GM21723 (cell line): ENCODE measurements around the gene MDGA2.

ENCODE experiments used
- ATAC-seq: cut with Tn5 transposase; IDR thresholded peaks from one replicate; pipeline ENCODE4 v1.9.1; 2021; ENCODE audit warnings: mild to moderate bottlenecking, moderate library complexity; ENCODE audit not compliant: unreplicated experiment

The MDGA2 gene

DNA sequence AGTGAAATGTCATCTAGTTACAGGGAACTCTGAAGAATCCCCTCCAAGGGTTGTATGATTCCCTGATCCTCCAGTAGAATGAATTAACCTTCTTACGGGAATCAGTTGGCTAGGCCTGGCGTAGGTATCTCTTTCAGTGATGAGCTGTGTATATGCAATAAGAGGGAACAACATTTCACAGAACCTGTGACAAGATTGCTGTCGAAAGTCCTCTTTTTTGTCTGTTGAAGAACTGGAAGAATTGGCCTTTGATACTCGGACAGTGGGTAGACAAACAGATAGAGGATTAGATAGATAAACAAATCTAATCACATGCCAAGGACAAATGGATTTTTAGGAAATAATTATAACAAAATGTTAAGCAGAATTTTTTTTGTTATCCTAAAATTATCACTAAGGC is 184.6 kb downstream of the MDGA2 start:
- ATAC-seq, result no peak

DNA sequence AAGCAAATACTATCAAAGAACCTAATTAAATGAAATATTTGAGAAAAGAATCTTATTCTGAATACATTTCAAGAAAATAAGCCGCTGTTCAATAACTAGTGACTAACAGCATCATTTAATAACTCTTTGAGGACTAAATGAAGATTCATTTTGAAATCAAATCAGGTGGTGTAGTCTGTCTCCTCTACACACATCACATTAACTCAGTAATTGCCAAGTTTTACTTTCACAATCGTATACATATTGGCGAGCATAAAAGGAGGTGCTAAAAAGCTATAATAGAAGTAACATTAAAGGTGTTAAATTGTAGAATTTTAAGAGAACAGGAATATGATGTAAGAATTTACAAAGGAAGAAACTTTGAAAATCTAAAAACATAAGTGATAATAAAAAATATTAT is 185.1 kb downstream of the MDGA2 start:
- no peak for ATAC-seq

DNA sequence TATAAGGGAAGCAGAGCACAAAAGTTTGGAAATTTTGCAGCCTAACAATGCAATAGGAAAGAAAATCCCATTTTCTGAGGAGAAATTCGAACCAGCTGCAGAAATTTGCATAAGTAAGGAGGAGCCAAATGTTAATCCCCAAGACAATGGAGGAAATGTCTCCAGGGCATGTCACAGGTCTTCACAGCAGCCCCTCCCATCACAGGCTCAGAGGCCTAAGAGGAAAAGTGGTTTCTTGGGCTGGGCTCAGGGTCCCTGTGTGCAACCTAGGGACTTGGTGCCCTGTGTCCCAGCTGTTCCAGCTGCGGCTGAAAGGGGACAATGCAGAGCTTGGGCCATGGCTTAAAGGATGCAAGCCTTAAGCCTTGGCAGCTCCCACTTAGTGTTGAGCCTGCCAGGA is 190.0 kb downstream of the MDGA2 start:
- ATAC-seq, result no peak

DNA sequence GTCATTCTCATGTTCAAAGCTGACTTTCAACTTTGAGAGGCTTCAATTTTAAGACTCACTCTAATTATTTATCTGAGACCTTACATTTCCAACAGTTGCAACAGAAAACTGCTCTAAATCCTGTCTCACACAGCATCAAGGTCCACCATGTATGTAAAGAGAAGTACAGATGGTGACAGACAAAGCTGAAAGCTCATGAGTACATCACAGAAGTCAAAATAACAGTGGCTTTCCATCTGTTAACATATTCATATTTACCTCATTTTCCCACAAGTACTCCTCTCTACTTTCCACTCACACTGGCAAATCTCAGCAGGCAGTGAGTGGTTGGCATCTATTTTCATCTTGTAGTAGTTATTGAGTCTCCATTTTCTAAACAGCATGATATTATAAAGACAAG is 192.0 kb downstream of the MDGA2 start:
- ATAC-seq, result no peak

DNA sequence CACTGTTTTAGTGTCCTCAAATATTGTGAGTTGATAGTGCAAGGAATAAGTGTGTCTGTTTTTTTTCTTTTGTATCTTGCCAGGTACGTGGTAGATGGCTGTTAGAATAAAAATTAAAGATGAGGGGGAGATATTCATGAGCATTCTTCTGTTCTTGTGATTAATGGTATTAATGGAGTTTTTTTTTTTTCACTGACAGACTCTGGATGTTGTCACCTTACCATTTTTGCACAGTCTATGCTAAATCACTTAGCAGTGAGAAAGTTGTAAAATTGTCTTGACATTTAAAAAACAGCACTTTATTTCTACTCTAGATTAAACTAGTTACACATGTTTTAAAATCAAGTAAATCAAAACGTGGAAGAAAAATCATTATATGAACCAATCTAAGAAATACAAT is 204.3 kb downstream of the MDGA2 start:
- no peak for ATAC-seq

DNA sequence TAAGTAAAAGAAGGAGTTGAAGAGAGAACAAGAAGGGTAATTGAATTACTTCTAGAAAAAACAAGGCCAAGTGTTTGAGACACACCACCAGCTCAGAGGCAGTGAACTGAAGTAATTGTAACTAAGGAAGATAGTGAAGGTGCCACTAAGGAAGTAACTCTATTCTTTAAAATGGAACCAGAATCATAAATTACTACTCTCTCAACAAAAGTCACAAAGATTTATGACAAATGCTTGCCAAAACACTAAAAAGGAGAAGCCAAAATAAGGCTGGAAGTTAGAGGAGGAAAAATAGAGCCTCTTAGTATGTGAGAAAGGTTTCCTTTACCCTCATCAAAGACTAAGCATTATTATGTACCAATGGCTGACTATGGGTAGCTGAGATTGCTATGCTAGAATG is 208.5 kb downstream of the MDGA2 start:
- no peak for ATAC-seq

DNA sequence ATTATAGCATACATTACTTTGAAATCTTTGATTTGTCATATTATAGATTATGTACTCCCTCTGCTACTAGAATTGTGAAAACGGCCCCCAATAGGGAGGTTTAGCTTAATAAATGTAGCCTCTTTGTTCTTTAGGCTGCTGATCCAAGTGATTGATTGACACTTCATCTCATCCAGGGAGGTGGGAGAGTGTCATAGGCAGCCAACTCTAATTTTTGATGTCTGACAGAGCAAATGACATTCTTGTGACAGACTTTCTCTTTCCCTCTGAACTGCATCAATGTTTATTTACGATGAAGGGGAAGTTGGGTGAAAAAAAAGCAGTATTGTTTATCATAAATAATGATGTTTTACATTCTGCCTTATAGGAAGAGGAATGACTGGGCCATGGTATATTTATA is 221.4 kb downstream of the MDGA2 start:
- ATAC-seq, result no peak

DNA sequence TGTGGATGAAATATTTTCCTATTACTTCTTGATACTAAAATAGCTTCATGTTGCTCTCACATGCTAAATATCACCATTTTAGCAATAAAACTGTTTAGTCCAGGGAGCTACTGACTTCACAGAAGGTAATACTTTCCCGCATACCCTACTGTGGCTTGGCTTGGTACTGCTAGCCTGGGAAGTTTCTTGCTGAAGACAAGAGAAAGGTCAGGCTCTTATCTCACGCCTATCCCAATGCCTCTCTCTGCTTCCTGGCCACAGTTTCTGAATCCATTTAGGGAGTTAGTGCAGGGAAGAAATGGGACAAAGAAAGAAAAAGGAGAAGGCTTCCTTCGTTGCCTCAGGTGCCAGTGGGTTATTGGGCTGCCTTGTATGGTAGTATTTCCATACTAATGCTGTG is 228.3 kb downstream of the MDGA2 start:
- ATAC-seq, result no peak

DNA sequence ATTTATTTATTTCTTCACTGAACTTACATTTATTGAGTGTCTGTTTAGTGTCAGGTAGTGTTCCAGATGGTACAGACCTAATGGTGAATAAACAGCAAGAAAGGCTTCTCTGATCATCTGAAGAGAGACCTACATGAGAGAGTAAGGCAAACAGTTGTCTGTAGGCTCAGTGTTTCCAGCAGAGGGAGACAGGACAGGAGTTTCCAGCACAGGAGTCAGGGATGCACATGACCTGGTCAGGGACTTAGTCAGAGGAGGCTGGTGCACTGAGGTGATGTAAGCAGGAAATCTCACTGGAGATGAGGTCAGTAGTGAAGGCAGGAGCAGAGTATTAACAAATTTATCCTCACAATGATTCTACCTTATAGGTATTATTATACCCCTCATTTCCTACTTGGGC is 233.2 kb downstream of the MDGA2 start:
- no peak for ATAC-seq

DNA sequence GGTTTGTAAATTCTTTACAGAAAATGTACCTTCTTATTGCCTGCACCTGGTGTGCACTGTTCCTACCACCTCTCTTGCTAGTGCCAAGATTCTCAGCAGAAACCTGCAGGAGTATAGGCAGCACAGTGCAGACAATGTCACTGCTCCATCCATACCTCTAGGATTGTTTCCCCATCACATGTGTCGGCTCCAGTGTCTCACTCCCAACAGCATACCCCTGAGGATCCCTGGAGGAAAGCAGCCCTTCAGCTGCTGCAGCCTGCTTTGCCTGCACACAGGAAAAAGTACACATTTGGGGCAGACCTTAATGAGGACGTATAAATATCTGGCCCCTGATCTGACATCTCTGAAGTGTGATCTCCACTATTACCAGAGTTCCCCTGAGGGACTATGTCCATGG is 235.5 kb downstream of the MDGA2 start:
- no peak for ATAC-seq

DNA sequence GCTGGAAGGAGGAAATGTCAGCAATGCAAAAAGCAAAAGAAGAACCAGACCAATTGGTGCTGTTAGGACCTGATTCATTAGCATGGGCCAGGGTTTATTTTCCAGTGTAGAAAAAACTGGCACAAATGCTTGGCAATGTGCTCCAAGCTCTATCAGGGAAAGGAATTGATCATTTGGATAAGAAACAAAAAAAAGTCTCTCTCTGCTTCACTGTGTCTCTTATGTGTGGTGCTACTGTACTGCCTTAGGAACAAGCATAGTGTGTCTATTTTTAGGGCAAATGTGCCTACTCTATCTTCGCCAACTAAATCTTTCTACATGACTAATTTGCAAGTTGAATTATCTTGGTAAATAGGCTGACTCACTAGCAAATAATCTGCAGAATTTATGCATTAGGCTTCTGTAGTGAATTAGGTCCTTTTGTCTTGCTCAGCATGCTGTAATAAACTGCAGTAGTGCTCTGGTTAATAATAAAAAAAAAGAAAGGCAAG is 236.7 kb downstream of the MDGA2 start:
- ATAC-seq, result no peak

DNA sequence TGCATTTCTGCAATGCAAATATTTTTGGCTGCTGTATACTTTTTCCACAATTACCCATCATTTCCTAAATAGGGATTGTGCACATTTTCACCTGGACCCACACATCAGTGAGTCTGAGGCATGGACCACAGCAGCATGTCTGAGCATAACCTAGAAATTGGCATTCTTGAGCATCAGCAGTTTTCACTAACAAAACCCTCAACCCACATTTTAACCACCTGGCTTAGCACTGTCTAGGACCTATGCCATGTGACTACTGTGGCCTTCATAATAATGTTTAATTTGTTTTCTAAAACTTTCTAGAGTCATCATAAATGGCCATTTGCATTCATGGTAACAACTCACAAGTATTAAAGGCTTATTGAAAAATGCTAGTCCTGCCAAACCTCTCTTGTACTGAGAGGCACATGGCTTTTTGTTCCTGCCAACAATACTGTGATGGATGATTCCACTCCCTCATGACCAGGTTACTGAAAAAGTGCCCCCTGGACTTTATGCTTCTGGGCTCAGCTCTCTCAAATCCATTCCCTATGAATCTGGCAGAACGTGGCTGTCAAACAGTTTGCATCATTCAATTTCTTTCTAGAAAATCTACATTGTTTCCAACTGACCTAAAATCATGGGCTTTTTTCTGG is 240.0 kb downstream of the MDGA2 start:
- no peak for ATAC-seq

DNA sequence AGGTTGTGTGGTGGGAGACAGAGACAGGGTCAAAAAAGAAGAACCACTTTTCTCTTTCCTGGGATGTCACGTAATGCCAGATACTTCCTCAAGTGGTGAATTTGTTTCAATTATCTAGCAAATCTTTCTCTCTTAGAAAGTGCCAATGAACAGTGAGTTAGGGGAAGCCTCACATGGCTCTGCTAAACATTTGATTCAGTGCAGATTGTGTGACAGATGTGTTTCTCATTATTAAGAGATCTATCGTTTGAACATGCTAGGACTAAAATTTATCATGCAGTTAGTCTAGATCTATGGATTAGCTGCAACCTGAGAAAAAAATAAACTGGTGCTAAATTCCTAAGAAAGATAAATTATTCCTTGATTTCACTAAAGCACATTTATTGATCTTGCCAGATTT is 247.8 kb downstream of the MDGA2 start:
- ATAC-seq, result no peak

DNA sequence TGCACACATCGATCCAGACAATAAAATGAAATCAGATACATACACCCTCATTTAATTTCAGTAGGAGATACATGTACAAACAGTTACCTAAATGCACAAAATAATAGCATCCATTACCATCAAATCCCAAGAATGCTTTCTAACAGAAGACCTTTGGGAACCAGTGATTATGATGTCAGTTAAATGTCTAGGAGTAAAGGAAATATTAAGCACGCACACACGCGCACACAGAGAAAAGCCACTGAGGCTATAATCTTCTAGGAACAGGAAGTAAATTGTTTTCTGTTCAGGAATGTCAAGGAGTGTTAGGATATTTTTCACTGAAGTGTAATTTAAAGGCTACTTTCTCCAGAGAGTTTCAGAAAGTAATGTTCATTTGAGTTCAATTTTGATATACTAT is 250.1 kb downstream of the MDGA2 start:
- no peak for ATAC-seq

DNA sequence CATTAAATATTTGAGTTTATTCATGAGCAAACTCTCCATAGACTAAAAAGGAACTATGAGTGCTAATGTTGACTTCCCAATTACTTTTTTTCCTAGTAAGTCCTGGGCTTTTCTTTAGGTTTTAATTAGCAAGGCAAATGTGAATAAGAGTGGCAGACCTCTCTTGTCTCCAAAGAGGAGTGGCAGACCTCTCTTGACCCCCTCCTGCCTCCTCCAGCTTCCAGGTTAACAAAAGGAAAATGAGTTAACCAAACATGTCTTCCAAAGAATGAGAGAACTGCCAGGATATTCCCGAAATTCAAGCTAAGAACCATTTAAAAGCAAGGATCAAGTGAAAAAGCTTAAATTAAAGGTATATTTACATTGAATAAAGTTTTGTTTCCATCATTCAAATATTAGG is 253.2 kb downstream of the MDGA2 start:
- no peak for ATAC-seq

DNA sequence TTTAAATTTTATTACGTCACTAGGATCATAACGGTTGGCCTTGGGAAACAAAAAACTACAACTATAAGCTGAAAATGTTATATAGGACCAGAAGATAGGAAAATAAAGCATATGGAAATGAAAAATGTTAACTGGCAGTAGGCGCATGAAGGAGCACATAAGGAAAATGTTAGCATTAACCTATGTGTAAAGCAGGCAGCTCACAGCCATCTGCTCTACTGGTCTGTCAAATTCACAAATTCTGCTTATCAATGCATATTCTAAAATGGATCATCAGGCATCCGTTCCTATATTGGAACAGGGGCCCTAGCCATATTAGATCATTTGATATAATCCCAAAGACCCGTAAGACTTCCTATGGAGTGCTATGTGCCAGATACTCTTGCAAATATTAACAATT is 263.9 kb downstream of the MDGA2 start:
- ATAC-seq, result no peak

DNA sequence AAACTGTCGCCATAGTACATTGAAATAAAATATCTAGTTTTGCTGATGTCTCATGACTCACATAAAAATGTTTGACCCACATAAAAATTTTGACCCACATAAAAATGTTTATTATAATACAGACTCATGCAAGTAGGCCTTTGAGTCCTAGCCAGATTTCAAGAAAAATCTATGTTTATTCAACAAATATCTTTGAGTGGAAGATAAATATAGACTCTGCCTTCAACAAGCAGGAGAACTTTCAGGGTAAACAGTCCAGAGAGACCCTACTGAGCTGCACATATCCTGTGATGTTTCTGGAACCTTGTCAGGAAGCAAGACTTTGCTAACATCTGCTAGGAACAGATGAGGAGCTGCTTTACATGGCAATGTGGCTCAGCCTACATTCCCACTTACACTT is 283.1 kb downstream of the MDGA2 start:
- no peak for ATAC-seq

DNA sequence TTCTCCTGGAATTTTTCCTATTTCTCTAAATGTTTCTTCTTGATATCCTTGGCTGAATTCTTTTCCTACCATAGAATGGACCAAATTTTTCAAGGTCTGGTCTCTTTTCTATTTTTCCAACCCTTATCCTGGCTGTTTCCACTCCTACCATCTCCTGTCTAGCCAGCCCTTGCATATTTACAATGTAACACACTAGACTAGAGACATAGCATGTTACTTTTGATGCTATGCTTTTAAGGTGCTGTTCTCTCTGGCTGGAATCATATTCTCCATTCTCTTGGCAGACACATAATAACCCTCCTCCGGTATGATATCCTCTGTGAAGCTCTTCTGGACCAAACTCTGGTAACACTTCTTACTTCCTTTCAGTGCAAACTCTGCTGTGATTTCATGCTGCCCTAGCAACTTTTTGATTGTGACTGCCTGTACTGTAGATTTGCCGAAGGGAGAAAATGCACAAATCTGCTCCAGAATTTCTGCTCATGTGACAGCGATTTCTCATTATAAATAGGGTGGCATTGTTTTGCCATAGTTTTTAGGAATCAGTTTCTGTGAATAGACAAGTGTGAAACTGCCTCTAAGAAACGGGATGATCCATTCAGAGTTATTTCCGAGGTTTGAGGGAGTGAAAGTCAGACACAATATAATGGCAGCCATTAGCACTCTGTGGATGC is 284.4 kb downstream of the MDGA2 start:
- ATAC-seq, result no peak

DNA sequence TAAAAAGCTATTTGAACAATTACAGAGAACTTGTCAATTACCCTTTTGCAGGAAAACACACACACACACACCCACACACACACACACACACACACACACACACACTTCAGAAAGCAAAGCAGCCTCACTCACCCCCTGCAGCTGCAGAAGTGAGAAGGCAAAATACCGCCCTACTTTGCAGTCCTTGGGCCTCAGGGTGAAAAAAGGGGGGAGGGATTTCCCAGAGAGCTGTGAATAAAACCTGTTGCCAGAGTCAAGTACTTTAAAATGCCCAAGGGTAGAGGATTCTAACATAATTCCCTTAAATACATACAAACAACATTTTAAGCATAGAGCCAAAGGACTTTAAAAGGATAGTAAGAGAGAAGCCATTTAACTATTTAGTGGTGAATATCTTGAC is 285.9 kb downstream of the MDGA2 start:
- no peak for ATAC-seq

DNA sequence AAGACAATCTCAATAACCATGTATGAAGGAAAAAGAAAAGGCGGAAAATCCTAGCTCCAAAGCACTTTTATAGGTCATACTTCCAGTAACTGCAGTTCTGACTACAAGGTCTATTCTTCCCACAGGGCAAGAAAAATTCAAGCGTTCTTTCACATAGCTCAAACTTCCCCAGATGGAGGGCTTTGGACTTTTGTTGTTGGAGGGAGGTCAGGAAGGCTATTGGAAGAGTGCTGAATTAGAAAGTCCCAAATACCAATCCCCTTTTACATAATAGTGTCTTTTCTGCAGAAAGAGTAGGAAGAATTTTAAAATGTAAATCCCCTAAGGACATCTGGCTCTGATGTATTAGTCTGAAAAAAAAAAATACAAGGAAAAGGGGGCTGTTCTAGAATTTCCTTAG is 309.4 kb downstream of the MDGA2 start:
- no peak for ATAC-seq

DNA sequence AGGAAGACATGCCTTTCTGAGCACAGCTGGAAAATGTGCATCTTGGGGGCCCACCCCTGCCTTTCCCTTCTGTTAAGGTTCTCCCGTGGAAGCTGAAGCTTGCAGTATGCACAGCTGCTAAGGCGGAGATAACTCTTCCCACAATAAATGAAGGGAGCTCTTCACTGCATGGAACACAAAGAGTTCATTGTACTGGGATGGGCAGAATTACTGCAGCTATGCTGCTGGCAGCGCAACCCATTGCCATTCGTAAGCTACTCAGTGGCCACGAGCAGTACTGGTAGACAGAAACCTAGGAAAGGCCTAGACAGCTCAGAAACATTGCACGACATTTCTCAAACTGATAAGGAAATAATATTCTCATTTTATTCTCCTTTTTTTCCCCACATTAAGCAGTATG is 310.2 kb downstream of the MDGA2 start:
- no peak for ATAC-seq

DNA sequence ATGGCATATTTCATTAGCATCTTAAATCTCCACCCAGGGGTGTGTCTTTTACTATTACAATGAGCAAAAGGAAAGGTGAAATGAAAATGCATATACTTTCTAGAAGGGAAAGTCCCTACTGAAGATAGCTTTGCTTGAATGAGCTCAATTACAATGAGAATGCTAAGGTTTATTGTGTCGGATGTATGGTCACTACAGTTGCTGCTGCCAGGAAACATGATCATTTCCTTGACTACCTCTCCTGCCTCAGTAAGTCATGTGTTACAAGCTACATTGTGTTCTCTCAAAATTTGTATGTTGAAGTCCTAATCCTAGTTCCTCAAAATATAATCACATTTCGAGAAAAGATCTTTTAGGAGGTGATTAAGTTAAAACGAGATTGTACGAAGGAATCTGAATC is 322.2 kb downstream of the MDGA2 start:
- no peak for ATAC-seq

DNA sequence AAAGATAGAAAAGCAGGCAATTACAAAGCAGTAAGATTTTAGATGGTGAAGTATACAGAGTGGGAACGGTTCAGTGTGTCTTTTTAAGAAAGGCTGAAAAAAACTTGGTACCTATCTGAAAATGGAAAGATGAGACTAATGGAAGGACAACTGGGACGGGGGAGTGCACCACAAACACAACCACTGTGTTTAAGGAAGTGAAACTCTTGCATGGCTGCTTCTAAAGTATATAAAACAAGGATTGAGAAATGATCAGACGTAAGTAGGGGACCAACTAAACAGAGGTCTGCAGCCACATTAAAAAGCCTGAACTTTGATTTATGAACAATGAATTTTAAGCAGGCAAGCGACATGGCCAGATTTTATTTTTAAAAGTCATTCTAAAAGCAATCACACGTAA is 328.6 kb downstream of the MDGA2 start:
- ATAC-seq, result no peak
